ENCODE measurements around the gene VSNL1.

- no peak for TF ChIP-seq CTCF (conservative IDR thresholded peaks at IDR 0.05)
- no peak for TF ChIP-seq ZFX (IDR thresholded peaks at IDR 0.05)
Observed at GRCh38 chr2:17584689-17585088, 44.2 kb downstream of the VSNL1 start.

Measured in C4-2B (cell line).